ENCODE results near the gene ELOVL2.
"Not testable (repeated sequence)": the region's sequence is repeated elsewhere in the genome, so short reads cannot be mapped to it uniquely, and the experiment has no call there.

The ELOVL2 gene

DNA sequence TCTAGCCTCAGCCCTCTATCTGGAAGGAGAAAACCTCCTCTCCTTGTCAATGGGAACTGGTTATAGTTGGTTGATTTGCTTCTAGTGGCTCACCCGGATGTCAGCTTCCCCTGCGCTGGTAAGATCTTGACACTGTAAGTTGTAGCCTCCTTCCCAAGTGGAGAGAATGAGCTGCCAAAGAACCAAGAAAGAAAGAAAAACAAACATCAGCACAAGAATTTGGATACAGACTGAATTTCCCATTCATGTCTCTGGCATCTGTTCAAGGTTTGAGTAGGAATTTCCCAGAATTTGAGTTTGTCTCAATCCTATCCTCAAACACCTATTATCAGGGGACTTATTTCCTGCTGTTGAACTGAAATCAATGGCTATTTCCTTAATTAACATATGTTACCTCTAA, 44.1 kb downstream of the ELOVL2 start:
- DNase-seq (ENCODE audit: low read depth): peak; percentile 35

GRCh38 chr6:10995114-10995707, 48.9 kb downstream of the ELOVL2 start:
- H3K4me3 ChIP-seq (ENCODE audit: low read depth, low read length): no peak overlapping the region
- DNase-seq (ENCODE audit: low read depth): no peak

More for the DNA sequence above, 44.1 kb downstream of the ELOVL2 start:
- H3K4me3 ChIP-seq (ENCODE audit: low read depth, low read length): no peak overlapping the region

DNA sequence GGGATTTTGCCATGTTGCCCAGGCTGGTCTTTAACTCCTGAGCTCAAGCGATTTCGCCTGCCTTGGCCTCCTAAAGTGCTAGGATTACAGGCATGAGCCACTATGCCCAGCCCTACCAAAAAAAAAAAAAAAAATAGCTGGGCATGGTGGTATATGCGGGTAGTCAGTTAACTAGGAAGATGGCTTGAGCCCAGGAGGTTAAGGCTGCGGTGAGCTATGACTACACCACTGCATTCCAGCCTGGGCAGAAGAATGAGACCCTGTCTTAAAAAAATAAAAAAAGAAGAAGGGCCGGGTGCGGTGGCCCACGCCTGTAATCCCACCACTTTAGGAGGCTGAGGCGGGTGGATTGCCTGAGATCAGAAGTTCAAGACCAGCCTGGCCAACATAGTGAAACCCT, 50.2 kb downstream of the ELOVL2 start:
- no peak for DNase-seq (ENCODE audit: low read depth)
- no peak overlapping the region for H3K4me3 ChIP-seq (ENCODE audit: low read depth, low read length)

- no peak overlapping the region for H3K4me3 ChIP-seq (ENCODE audit: low read depth, low read length)
- no peak for DNase-seq (ENCODE audit: low read depth)
Measured at GRCh38 chr6:10991115-10991514, 53.0 kb downstream of the ELOVL2 start.

GRCh38 chr6:10989587-10989986, 54.5 kb downstream of the ELOVL2 start:
- H3K4me3 ChIP-seq (ENCODE audit: low read depth, low read length): no peak overlapping the region
- DNase-seq (ENCODE audit: low read depth): no peak

DNA sequence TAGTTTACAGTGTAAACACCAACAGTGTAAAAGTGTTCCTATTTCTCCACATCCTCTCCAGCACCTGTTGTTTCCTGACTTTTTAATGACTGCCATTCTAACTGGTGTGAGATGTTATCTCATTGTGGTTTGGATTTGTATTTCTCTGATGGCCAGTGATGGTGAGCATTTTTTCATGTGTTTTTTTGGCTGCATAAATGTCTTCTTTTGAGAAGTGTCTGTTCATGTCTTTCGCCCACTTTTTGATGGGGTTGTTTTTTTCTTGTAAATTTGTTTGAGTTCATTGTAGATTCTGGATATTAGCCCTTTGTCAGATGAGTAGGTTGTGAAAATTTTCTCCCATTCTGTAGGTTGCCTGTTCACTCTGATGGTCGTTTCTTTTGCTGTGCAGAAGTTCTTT, 59.1 kb downstream of the ELOVL2 start:
- not testable (repeated sequence) for H3K4me3 ChIP-seq (ENCODE audit: low read depth, low read length); DNase-seq (ENCODE audit: low read depth)

DNA sequence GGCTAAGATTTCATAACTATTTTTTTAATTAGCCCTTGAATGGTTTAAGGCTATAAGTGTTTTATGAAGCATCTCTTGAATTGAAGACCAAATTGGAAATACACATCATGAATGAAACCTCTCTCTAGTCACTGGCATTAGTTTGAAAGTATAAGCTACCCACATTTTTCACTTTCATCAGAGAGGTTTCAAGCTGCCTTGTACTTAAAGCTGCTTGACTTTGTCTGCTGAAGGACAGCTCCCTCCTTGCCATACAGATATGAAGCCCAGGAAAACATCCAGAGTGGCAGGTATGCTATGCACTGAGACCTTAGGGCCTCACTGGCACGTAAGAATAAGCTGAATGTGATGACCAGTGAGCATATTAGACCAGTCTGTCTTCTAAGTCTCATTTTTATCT, 62.7 kb downstream of the ELOVL2 start:
- no peak overlapping the region for H3K4me3 ChIP-seq (ENCODE audit: low read depth, low read length)
- DNase-seq (ENCODE audit: low read depth): no peak

DNA sequence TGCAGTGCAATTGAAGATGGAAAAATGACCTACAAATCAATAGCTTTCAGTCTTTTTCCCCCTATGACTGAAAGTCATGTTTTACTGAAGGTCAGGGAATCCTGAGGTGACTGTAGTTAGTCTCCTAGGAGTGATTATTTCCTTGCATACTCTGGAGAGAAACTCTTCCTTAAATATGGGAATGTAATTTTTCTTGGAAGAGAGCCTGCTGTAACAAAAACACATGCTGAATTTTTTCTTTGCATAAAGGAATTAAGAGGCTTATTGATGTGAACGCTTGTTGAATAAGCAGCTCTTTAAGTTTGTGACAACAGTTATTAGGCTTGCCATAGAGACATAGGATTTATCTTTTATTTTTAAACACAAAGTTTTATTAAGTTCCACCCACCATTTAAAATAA, 64.5 kb downstream of the ELOVL2 start:
- H3K4me3 ChIP-seq (ENCODE audit: low read depth, low read length): no peak overlapping the region
- no peak for DNase-seq (ENCODE audit: low read depth)

DNA sequence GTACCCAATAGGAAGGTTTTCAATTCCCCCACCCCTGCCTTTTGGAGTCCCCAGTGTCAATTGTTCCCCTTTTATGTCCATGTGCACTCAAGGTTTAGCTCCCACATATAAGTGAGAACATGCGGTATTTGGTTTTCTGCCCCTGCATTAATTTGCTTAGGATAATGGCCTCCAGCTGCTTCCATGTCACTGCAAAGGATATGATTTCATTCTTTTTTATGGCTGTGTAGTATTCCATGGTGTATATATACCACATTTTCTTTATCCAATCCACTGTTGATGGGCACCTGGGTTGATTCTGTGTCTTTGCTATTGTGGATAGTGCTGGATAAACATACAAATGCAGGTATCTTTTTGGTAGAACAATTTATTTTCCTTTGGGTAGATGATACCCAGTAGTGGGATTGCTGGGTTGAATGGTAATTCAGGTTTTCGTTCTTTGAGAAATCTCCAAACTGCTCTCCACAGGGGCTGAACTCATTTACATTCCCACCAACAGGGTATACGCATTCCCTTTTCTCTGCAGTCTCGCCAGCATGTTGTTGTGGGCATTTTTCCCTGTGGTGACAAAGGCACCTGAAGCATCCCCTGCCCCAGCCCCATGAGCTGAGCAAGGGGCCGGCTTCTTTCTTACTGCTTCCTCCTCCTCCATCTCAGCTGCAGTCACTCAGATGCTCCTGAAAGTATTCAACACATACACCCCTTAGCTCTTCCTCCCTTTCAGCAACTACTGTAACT, 66.7 kb downstream of the ELOVL2 start:
- H3K4me3 ChIP-seq (ENCODE audit: low read depth, low read length): no peak overlapping the region
- DNase-seq (ENCODE audit: low read depth): no peak

DNA sequence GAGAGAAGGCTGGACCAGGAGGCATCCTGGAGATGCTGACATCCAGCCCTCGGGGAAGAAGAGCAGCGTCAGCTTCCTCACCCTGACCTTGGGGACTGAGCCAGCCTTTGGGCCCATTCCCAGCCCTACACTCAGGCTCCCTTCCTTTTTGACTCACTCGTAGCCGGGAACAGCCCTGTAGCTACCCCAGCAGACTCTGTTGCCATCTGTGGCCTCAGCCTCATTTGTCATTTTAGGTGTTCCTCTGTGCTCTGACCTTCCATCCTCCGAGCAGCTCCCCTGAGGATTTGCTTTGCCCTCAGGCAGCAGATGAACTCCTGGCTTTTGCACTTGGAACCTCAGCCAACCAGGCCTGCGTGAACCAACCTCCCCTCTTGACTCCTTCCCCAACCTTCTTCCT, 67.5 kb downstream of the ELOVL2 start:
- DNase-seq (ENCODE audit: low read depth): no peak
- H3K4me3 ChIP-seq (ENCODE audit: low read depth, low read length): no peak overlapping the region

DNA sequence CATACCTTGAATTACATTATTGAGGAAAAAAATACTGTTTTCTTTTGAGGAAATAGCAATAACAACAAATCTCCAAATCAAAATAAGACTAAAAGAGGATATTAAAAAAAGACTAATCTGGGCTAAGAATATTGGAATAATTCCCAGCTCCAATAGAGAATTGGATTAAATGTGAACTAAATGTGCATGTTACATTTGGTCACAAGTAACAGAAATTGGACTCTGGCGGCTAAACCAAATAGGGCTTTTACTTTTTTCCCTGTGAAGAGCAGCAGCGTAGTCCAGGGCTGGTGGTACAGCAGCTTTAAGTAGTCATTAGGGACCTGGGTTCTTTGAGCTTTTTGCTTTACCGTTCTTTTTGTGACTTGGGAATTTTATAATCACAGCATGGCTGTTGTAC, 71.9 kb downstream of the ELOVL2 start:
- H3K4me3 ChIP-seq (ENCODE audit: low read depth, low read length): no peak overlapping the region
- no peak for DNase-seq (ENCODE audit: low read depth)

DNA sequence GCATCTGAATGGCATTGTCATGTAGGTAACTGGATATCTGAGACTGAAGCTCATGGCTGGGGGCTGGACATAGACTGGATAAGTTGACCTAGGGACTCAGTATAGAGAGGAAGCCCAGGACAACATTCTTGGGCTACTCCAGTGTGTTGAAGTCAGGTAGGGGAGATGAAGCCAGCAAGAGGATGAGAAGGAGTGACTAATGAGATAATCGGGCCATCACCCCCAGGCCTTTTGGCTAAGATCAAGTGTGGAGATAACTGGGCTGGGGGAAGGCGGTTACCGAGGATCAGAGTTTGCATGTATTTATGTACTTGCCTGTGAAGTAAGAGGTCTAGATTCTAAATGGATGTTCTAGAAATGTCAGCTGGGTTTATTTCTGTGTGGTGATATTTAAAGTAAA, 73.4 kb downstream of the ELOVL2 start:
- DNase-seq (ENCODE audit: low read depth): no peak
- no peak overlapping the region for H3K4me3 ChIP-seq (ENCODE audit: low read depth, low read length)

GRCh38 chr6:10968776-10969175, 75.3 kb downstream of the ELOVL2 start:
- no peak overlapping the region for H3K4me3 ChIP-seq (ENCODE audit: low read depth, low read length)
- DNase-seq (ENCODE audit: low read depth): peak; percentile 31

- DNase-seq (ENCODE audit: low read depth): no peak
- no peak overlapping the region for H3K4me3 ChIP-seq (ENCODE audit: low read depth, low read length)
Measured at GRCh38 chr6:10964684-10965083, 79.4 kb downstream of the ELOVL2 start.

- H3K4me3 ChIP-seq (ENCODE audit: low read depth, low read length): no peak overlapping the region
- no peak for DNase-seq (ENCODE audit: low read depth)
Measured at GRCh38 chr6:10963113-10963512, 81.0 kb downstream of the ELOVL2 start.

- no peak overlapping the region for H3K4me3 ChIP-seq (ENCODE audit: low read depth, low read length)
- DNase-seq (ENCODE audit: low read depth): peak; percentile 44
Measured at GRCh38 chr6:10962673-10963072, 81.4 kb downstream of the ELOVL2 start.

GRCh38 chr6:10961837-10962236, 82.3 kb downstream of the ELOVL2 start:
- no peak for DNase-seq (ENCODE audit: low read depth)
- no peak overlapping the region for H3K4me3 ChIP-seq (ENCODE audit: low read depth, low read length)

DNA sequence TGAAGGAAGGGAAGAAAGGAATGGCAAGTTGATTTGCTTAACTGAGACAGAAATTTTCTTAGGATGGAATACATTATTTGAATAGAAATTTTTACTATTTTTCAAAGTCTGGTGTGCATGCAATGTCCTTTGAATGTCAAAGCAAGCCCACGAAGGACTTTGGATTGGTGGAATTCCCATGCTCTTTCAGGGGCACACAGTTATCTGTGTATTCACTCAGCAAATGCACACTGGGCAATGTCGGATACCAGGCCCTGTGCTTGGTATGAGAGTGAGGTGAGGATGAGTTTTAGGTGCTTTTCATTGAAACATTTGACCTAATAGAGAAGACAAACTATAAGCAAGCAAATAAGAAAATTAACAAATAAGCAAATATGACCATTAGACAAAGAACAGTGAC, 83.9 kb downstream of the ELOVL2 start:
- no peak overlapping the region for H3K4me3 ChIP-seq (ENCODE audit: low read depth, low read length)
- DNase-seq (ENCODE audit: low read depth): no peak

DNA sequence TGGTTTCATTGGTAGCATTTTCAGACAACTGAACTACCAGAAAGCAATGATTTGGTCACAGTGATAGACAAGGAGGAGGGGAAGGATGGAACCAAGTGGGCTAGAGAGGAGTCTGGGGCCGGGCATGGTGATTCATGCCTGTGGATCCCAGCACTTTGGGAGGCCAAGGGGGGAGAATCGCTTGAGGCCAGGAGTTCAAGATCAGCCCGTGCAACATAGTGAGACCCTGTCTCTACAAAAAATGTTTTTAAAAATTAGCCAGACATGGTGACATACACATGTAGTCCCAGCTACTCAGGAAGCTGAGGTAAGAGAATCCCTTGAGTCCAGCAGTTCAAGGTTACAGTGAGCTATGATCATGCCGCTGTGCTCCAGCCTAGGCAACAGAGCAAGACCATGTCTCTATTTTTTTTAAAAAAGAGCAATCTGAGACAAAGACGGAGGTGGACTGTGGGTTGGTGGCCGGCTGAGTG, 86.7 kb downstream of the ELOVL2 start:
- DNase-seq (ENCODE audit: low read depth): no peak
- no peak overlapping the region for H3K4me3 ChIP-seq (ENCODE audit: low read depth, low read length)

- no peak for DNase-seq (ENCODE audit: low read depth)
- no peak overlapping the region for H3K4me3 ChIP-seq (ENCODE audit: low read depth, low read length)
Measured at GRCh38 chr6:10956776-10957175, 87.3 kb downstream of the ELOVL2 start.

DNA sequence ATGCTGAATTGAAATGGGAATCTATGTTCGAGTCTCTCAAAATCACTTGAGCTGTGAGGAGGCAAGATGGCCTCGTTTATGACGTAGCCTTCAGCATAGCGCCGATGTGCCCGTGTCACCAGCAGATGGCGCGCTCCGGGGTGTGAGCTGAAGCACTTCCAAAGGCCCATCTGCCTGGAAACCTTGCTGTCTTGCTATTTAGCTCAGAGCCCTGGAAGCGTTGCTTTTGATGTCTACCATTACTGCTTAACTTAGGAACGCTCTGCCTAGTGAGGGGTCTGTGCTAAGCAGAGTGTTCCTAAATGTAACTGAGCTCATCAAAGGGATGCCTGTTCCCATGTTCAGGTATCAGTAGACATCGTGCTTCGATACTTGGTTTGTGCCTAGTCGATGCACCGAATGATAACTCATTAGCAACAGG, 89.5 kb downstream of the ELOVL2 start:
- H3K4me3 ChIP-seq (ENCODE audit: low read depth, low read length): no peak overlapping the region
- peak; percentile 32 for DNase-seq (ENCODE audit: low read depth)
